Measurements from ENCODE around the gene COMT. TPM values are rescaled to one million over a fixed set of nuclear protein-coding genes. Genes with fewer than 3 reads are reported as not detected.
A peak's percentile ranks its signal among the peaks of the same experiment; 100 is the strongest.

COMT gene
- total and polyA plus RNA-seq, 2 experiments from 2014 or later: 29.6 to 29.8 TPM

DNA sequence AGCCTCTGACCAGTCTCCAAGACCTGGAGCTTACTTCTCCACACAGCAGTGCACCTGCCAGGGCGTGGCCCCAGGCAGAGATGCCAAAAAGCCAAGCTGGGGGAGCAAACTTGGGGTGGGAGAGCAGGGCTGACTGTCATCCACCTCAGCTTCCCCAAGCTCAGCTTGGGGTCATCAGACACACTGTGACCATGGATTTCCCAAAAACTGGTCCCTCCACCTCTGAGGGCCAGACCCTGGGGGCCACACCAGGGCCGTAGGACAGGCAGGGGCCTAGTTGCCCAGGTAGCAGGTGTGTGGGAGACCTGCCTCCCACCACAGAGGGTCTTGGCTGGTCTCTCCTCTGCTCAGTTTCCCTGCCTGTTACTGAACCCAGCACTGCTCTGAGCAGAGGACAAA lies 44.4 kb downstream of the COMT start:
- H3K4me2 ChIP-seq: peak overlapping the region; percentile 92
- H3F3A ChIP-seq (replicated peaks; ENCODE audit: low read depth): no peaks in the 10 kb centered on the region
- peak overlapping the region; percentile 92 for H3K4me3 ChIP-seq
- Mint-ChIP-seq H3K4me1 (peaks cover 3% of the 10 kb centered on the region; the same call in 2 of the 3 replicates), H3K9me3 (no peaks in the 10 kb centered on the region), H3K36me3 (ENCODE audit: low read depth) (no peaks in the 10 kb centered on the region), H3K4me3 (peak overlapping the region; percentile 78), H3K27me3 (ENCODE audit: insufficient read depth, low read depth, poor library complexity) (peaks cover 9% of the 10 kb centered on the region), H3K27ac (no peak overlapping the region)
- H3K27ac ChIP-seq (ENCODE audit: low read depth): no peak overlapping the region
- H2AFZ ChIP-seq: no peak overlapping the region
- ATAC-seq (no peak), DNase-seq (ENCODE audit: low spot score) (no peak)
- H3K79me2 ChIP-seq (replicated peaks; ENCODE audit: insufficient read depth): peaks cover 9% of the 10 kb centered on the region
- no peak for TF ChIP-seq EZH2phosphoT487 (IDR thresholded peaks at IDR 0.05; ENCODE audit: unreplicated experiment)
- TF ChIP-seq NANOG (IDR thresholded peaks at IDR 0.05; ENCODE audit: borderline replicate concordance): no peak
- no peak for TF ChIP-seq STAT1 (IDR thresholded peaks at IDR 0.05; ENCODE audit: unreplicated experiment)
- TF ChIP-seq ZNF331 (CRISPR knock-in tag; IDR thresholded peaks at IDR 0.05; ENCODE audit: low read depth): no peak
- TF ChIP-seq, protein P1, sequence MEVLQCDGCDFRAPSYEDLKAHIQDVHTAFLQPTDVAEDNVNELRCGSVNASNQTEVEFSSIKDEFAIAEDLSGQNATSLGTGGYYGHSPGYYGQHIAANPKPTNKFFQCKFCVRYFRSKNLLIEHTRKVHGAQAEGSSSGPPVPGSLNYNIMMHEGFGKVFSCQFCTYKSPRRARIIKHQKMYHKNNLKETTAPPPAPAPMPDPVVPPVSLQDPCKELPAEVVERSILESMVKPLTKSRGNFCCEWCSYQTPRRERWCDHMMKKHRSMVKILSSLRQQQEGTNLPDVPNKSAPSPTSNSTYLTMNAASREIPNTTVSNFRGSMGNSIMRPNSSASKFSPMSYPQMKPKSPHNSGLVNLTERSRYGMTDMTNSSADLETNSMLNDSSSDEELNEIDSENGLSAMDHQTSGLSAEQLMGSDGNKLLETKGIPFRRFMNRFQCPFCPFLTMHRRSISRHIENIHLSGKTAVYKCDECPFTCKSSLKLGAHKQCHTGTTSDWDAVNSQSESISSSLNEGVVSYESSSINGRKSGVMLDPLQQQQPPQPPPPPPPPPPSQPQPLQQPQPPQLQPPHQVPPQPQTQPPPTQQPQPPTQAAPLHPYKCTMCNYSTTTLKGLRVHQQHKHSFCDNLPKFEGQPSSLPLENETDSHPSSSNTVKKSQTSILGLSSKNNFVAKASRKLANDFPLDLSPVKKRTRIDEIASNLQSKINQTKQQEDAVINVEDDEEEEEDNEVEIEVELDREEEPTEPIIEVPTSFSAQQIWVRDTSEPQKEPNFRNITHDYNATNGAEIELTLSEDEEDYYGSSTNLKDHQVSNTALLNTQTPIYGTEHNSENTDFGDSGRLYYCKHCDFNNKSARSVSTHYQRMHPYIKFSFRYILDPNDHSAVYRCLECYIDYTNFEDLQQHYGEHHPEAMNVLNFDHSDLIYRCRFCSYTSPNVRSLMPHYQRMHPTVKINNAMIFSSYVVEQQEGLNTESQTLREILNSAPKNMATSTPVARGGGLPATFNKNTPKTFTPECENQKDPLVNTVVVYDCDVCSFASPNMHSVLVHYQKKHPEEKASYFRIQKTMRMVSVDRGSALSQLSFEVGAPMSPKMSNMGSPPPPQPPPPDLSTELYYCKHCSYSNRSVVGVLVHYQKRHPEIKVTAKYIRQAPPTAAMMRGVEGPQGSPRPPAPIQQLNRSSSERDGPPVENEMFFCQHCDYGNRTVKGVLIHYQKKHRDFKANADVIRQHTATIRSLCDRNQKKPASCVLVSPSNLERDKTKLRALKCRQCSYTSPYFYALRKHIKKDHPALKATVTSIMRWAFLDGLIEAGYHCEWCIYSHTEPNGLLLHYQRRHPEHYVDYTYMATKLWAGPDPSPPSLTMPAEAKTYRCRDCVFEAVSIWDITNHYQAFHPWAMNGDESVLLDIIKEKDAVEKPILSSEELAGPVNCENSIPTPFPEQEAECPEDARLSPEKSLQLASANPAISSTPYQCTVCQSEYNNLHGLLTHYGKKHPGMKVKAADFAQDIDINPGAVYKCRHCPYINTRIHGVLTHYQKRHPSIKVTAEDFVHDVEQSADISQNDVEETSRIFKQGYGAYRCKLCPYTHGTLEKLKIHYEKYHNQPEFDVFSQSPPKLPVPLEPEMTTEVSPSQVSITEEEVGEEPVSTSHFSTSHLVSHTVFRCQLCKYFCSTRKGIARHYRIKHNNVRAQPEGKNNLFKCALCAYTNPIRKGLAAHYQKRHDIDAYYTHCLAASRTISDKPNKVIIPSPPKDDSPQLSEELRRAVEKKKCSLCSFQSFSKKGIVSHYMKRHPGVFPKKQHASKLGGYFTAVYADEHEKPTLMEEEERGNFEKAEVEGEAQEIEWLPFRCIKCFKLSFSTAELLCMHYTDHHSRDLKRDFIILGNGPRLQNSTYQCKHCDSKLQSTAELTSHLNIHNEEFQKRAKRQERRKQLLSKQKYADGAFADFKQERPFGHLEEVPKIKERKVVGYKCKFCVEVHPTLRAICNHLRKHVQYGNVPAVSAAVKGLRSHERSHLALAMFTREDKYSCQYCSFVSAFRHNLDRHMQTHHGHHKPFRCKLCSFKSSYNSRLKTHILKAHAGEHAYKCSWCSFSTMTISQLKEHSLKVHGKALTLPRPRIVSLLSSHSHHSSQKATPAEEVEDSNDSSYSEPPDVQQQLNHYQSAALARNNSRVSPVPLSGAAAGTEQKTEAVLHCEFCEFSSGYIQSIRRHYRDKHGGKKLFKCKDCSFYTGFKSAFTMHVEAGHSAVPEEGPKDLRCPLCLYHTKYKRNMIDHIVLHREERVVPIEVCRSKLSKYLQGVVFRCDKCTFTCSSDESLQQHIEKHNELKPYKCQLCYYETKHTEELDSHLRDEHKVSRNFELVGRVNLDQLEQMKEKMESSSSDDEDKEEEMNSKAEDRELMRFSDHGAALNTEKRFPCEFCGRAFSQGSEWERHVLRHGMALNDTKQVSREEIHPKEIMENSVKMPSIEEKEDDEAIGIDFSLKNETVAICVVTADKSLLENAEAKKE (CRISPR knock-in tag; IDR thresholded peaks at IDR 0.05): no peak
- TF ChIP-seq ZNF114 (CRISPR knock-in tag; IDR thresholded peaks at IDR 0.05): no peak
- no peak for TF ChIP-seq EZH2 (IDR thresholded peaks at IDR 0.05; ENCODE audit: low read depth, unreplicated experiment)
- TF ChIP-seq, protein P2, sequence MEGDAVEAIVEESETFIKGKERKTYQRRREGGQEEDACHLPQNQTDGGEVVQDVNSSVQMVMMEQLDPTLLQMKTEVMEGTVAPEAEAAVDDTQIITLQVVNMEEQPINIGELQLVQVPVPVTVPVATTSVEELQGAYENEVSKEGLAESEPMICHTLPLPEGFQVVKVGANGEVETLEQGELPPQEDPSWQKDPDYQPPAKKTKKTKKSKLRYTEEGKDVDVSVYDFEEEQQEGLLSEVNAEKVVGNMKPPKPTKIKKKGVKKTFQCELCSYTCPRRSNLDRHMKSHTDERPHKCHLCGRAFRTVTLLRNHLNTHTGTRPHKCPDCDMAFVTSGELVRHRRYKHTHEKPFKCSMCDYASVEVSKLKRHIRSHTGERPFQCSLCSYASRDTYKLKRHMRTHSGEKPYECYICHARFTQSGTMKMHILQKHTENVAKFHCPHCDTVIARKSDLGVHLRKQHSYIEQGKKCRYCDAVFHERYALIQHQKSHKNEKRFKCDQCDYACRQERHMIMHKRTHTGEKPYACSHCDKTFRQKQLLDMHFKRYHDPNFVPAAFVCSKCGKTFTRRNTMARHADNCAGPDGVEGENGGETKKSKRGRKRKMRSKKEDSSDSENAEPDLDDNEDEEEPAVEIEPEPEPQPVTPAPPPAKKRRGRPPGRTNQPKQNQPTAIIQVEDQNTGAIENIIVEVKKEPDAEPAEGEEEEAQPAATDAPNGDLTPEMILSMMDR (conservative IDR thresholded peaks at IDR 0.05; ENCODE audit: low read depth in 2 of 2): no peak
- TF ChIP-seq, protein P3, sequence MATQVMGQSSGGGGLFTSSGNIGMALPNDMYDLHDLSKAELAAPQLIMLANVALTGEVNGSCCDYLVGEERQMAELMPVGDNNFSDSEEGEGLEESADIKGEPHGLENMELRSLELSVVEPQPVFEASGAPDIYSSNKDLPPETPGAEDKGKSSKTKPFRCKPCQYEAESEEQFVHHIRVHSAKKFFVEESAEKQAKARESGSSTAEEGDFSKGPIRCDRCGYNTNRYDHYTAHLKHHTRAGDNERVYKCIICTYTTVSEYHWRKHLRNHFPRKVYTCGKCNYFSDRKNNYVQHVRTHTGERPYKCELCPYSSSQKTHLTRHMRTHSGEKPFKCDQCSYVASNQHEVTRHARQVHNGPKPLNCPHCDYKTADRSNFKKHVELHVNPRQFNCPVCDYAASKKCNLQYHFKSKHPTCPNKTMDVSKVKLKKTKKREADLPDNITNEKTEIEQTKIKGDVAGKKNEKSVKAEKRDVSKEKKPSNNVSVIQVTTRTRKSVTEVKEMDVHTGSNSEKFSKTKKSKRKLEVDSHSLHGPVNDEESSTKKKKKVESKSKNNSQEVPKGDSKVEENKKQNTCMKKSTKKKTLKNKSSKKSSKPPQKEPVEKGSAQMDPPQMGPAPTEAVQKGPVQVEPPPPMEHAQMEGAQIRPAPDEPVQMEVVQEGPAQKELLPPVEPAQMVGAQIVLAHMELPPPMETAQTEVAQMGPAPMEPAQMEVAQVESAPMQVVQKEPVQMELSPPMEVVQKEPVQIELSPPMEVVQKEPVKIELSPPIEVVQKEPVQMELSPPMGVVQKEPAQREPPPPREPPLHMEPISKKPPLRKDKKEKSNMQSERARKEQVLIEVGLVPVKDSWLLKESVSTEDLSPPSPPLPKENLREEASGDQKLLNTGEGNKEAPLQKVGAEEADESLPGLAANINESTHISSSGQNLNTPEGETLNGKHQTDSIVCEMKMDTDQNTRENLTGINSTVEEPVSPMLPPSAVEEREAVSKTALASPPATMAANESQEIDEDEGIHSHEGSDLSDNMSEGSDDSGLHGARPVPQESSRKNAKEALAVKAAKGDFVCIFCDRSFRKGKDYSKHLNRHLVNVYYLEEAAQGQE (IDR thresholded peaks at IDR 0.05; ENCODE audit: unreplicated experiment): no peak
- TF ChIP-seq CREB1 (CRISPR knock-in tag; IDR thresholded peaks at IDR 0.05; ENCODE audit: low read depth): no peak
- no peak for TF ChIP-seq JUNB (IDR thresholded peaks at IDR 0.05; ENCODE audit: unreplicated experiment)
- no peak for TF ChIP-seq ETS1 (IDR thresholded peaks at IDR 0.05)
- no peak for TF ChIP-seq POLR2AphosphoS5 (IDR thresholded peaks at IDR 0.05; ENCODE audit: low read depth)
- H3K4me1 ChIP-seq (ENCODE audit: insufficient read depth): peaks cover 8% of the 10 kb centered on the region; the same call in 1 of the 2 replicates
- H3K9me2 ChIP-seq (ENCODE audit: insufficient read depth): no peaks in the 10 kb centered on the region
- H3K36me3 ChIP-seq (ENCODE audit: insufficient read depth): no peaks in the 10 kb centered on the region
- no peaks in the 10 kb centered on the region; the same call in 1 of the 2 replicates for H4K20me1 ChIP-seq (replicated peaks; ENCODE audit: insufficient read depth)
- no peaks in the 10 kb centered on the region for H3K27me3 ChIP-seq (ENCODE audit: insufficient read depth)

Data from GM23338 (cell line).